Measurements from ENCODE around the gene EGFR. TPM values are rescaled to one million over a fixed set of nuclear protein-coding genes. Genes with fewer than 3 reads are reported as not detected.

EGFR gene
- total RNA-seq, 6 experiments from 2014 or later: 59.3 to 127 (median 93.7) TPM

DNA sequence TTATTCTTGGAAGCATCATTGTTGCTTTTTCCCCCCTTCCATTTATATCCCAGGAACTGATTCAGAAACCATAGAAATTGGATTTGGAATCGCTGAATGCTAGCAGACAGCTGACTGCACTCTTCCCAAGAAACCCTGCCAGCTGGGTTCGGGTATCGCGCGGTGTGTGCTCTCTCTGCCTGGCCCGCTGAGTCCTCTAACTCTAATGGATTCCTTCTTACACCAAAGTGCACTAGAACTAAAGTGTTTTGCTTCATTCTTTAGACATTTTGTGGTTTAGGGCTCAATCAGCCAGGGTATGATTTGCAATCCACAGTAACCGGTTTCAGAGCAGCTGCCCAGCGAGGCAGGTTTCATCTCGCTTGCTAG is 92.2 kb downstream of the EGFR start:
- Histone ChIP-seq H3K4me3 (no peak overlapping the region), H3K27ac (no peak overlapping the region), H3K36me3 (no peaks in the 10 kb centered on the region), H3K27me3 (no peaks in the 10 kb centered on the region), H3K9me3 (no peaks in the 10 kb centered on the region), H3K4me1 (peaks cover 0 to 6% (median 0%) of the 10 kb centered on the region in 4 donors)
- no peak for ATAC-seq
- DNase-seq: no peak
- no peak for TF ChIP-seq POLR2A (IDR thresholded peaks at IDR 0.05)
- TF ChIP-seq, protein P1, sequence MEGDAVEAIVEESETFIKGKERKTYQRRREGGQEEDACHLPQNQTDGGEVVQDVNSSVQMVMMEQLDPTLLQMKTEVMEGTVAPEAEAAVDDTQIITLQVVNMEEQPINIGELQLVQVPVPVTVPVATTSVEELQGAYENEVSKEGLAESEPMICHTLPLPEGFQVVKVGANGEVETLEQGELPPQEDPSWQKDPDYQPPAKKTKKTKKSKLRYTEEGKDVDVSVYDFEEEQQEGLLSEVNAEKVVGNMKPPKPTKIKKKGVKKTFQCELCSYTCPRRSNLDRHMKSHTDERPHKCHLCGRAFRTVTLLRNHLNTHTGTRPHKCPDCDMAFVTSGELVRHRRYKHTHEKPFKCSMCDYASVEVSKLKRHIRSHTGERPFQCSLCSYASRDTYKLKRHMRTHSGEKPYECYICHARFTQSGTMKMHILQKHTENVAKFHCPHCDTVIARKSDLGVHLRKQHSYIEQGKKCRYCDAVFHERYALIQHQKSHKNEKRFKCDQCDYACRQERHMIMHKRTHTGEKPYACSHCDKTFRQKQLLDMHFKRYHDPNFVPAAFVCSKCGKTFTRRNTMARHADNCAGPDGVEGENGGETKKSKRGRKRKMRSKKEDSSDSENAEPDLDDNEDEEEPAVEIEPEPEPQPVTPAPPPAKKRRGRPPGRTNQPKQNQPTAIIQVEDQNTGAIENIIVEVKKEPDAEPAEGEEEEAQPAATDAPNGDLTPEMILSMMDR (IDR thresholded peaks at IDR 0.05): no peak
- WGBS (ENCODE audit: insufficient coverage, low coverage, low lambda C conversion rate, missing lambda C conversion rate): 88% methylated on average over 9 of the region's 9 CpGs
- intact Hi-C loops (cut with DNase I): no loop called here

- WGBS (ENCODE audit: insufficient coverage, low coverage, low lambda C conversion rate, missing lambda C conversion rate): 70% methylated on average over 2 of the region's 11 CpGs
- TF ChIP-seq POLR2A (IDR thresholded peaks at IDR 0.05): no peak
- TF ChIP-seq, protein P1 (IDR thresholded peaks at IDR 0.05): no peak
- peak in 1 of 4 donors; percentile 36 for ATAC-seq
- H3K9me3 ChIP-seq: no peaks in the 10 kb centered on the region
- H3K4me3 ChIP-seq: no peak overlapping the region
- peaks cover 0 to 6% (median 0%) of the 10 kb centered on the region in 4 donors for H3K4me1 ChIP-seq
- H3K27me3 ChIP-seq: no peaks in the 10 kb centered on the region
- H3K36me3 ChIP-seq: no peaks in the 10 kb centered on the region
- no peak for DNase-seq
- H3K27ac ChIP-seq: no peak overlapping the region
- intact Hi-C loops (cut with DNase I): no loop called here
Observed at GRCh38 chr7:55112056-55112455, 93.2 kb downstream of the EGFR start.

DNA sequence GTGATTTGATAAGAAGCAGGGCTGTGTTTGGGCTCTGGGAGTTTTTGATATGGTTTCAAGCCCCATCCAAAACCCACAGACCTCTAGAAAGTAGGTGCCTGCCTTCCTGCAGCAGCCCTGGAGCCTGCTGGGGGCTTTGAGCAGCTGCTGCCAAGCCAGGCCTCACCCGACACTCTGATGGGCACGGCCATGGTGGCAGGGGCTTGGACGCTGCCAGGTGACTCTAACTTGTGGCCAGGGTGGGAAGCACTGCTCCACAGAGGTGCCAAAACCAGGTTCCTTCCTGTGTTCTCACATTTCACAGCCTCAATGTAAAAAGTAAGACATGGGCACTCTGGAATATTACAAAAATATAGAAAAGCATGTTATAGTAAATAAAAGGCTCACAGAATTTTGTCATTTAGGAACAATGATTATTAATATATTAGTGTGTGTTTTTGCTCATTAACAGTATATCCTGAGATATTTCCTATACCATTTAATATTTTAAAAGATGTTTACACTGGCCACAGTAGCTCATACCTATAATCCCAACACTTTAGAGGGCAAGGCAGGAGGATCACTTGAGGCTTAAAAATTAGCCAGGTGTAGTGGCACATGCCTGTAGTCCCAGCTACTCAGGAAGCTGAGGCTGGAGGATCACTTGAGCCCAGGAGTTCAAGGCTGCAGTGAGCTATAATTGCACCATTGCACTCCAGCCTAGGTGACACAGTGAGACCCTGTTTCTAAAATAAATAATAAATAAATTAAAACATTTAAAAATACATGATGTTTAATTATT is 95.1 kb downstream of the EGFR start:
- intact Hi-C loops (cut with DNase I): no loop called here
- no peak overlapping the region for H3K27ac ChIP-seq
- WGBS (ENCODE audit: insufficient coverage, low coverage, low lambda C conversion rate, missing lambda C conversion rate): no CpG with 5 or more reads among the region's 3 CpGs
- no peak overlapping the region for H3K4me3 ChIP-seq
- peaks cover 0 to 6% (median 0%) of the 10 kb centered on the region in 4 donors for H3K4me1 ChIP-seq
- H3K27me3 ChIP-seq: no peaks in the 10 kb centered on the region
- TF ChIP-seq POLR2A (IDR thresholded peaks at IDR 0.05): no peak
- no peak for DNase-seq
- H3K9me3 ChIP-seq: no peaks in the 10 kb centered on the region
- no peaks in the 10 kb centered on the region for H3K36me3 ChIP-seq
- ATAC-seq: peak in 2 of 4 donors; percentile 8 to 9

- intact Hi-C loops (cut with DNase I): no loop called here
- Histone ChIP-seq H3K27ac (no peak overlapping the region), H3K27me3 (no peaks in the 10 kb centered on the region), H3K9me3 (no peaks in the 10 kb centered on the region), H3K4me3 (no peak overlapping the region), H3K36me3 (no peaks in the 10 kb centered on the region), H3K4me1 (peaks cover 0 to 33% (median 9%) of the 10 kb centered on the region in 4 donors)
- ATAC-seq: no peak
- 92% methylated on average over 6 of the region's 7 CpGs for WGBS (ENCODE audit: insufficient coverage, low coverage, low lambda C conversion rate, missing lambda C conversion rate)
- TF ChIP-seq POLR2A (IDR thresholded peaks at IDR 0.05): no peak
- TF ChIP-seq, protein P1 (IDR thresholded peaks at IDR 0.05): no peak
- no peak for DNase-seq
Observed at GRCh38 chr7:55117286-55117685, 98.5 kb downstream of the EGFR start.

GRCh38 chr7:55118426-55118825 is 99.6 kb downstream of the EGFR start:
- peaks cover 0 to 34% (median 9%) of the 10 kb centered on the region in 4 donors for H3K4me1 ChIP-seq
- no peak overlapping the region for H3K4me3 ChIP-seq
- H3K27me3 ChIP-seq: no peaks in the 10 kb centered on the region
- TF ChIP-seq, protein P1 (IDR thresholded peaks at IDR 0.05): no peak
- intact Hi-C loops (cut with DNase I): no loop called here
- ATAC-seq (no peak), DNase-seq (no peak)
- no peak overlapping the region for H3K27ac ChIP-seq
- H3K36me3 ChIP-seq: no peaks in the 10 kb centered on the region
- no peaks in the 10 kb centered on the region for H3K9me3 ChIP-seq
- 100% methylated on average over 2 of the region's 5 CpGs for WGBS (ENCODE audit: insufficient coverage, low coverage, low lambda C conversion rate, missing lambda C conversion rate)

Data from right lobe of liver (tissue), 6 donors.